Uterus (tissue), 4 donors: ENCODE data around the gene MED22. TPM values are rescaled to one million over a fixed set of nuclear protein-coding genes. Genes with fewer than 3 reads are reported as not detected.
"Not testable (repeated sequence)": the region's sequence is repeated elsewhere in the genome, so short reads cannot be mapped to it uniquely, and the experiment has no call there.

ENCODE experiments used
- DNase-seq, 2 donors: peaks; one replicate each; pipeline ENCODE4 v3.0.0-alpha.2; 2019 to 2020
- H3K27ac ChIP-seq, 2 donors: fragments of 200-600 bp; sonication (generic); 1 replicate in 1 of 2; 2 replicates in 1 of 2; pipeline ENCODE4 v1.5.1; 2016 to 2018
- H3K27me3 ChIP-seq, 2 donors: fragments of 200-600 bp; sonication (generic); one replicate each; pipeline ENCODE4 v1.5.1; 2018 to 2019; ENCODE audit warnings: control low read depth in 1 of 2
- H3K36me3 ChIP-seq, 2 donors: fragments of 200-600 bp; sonication (generic); one replicate each; pipeline ENCODE4 v1.5.1; 2019; ENCODE audit warnings: control low read depth in 1 of 2
- H3K4me1 ChIP-seq, 2 donors: fragments of 200-600 bp; sonication (generic); one replicate each; pipeline ENCODE4 v1.5.1; 2018 to 2019; ENCODE audit warnings: control low read depth in 1 of 2
- H3K4me3 ChIP-seq, 2 donors: fragments of 200-600 bp; sonication (generic); 1 replicate in 1 of 2; 2 replicates in 1 of 2; pipeline ENCODE4 v1.5.1; 2018 to 2019; ENCODE audit warnings: mild to moderate bottlenecking in 1 of 2
- H3K9me3 ChIP-seq, 2 donors: fragments of 200-600 bp; sonication (generic); one replicate each; pipeline ENCODE4 v1.5.1; 2019; ENCODE audit warnings: control low read depth in 1 of 2
- CTCF ChIP-seq, 4 experiments: fragments of 200-600 bp in 2 of 4; fragments of 450-650 bp in 2 of 4; sonication (generic) in 2 of 4; IDR thresholded peaks; one replicate each; pipeline ENCODE4 v1.5.1; 2016 to 2019; ENCODE audit warnings: antibody characterized with exemption in 4 of 4, mild to moderate bottlenecking in 2 of 4, moderate library complexity in 1 of 4
- POLR2A ChIP-seq, 2 donors: fragments of 450-650 bp; IDR thresholded peaks; one replicate each; pipeline ENCODE4 v1.6.1; 2016; ENCODE audit warnings: antibody characterized with exemption in 2 of 2, mild to moderate bottlenecking in 1 of 2, moderate library complexity in 1 of 2
- intact Hi-C: fragments of 100-400 bp; cut with DNase I; formaldehyde crosslinking; loops from one replicate; pipeline ENCODE4 v1.15.1; 2023; ENCODE audit warnings: low total_unique reads
- total RNA-seq, 4 donors: library from RNA; depleted of rRNA in 3 of 4; stranded (reverse); fragments of >200 nt in 3 of 4; gene quantifications; one replicate each; pipeline versions ENCODE4 v1.1.0 to v1.2.4, GENCODE V29; 2014 to 2023
- donor health status: DM: yes; HTN: yes; CAD: no.

The MED22 gene
- total RNA-seq, 4 donors from 2014 or later = 10.0 to 41.0 (median 30.9) TPM

GRCh38 chr9:133393399-133393798 lies 45.5 kb upstream of the MED22 start:
- TF ChIP-seq POLR2A (IDR thresholded peaks at IDR 0.05) (no peak), CTCF (IDR thresholded peaks at IDR 0.05) (no peak)
- H3K9me3 ChIP-seq = no peaks in the 10 kb centered on the region
- no peak for DNase-seq
- no peaks in the 10 kb centered on the region for H3K4me1 ChIP-seq
- H3K27me3 ChIP-seq = no peaks in the 10 kb centered on the region
- no peaks in the 10 kb centered on the region for H3K36me3 ChIP-seq
- intact Hi-C loops = no loop called here
- H3K27ac ChIP-seq = no peak overlapping the region
- H3K4me3 ChIP-seq = no peak overlapping the region

- H3K27me3 ChIP-seq, intact Hi-C loops, H3K36me3 ChIP-seq: not testable (repeated sequence)
Measured at GRCh38 chr9:133392308-133392707, 44.4 kb upstream of the MED22 start.

GRCh38 chr9:133391449-133391848 lies 43.5 kb upstream of the MED22 start:
- H3K9me3 ChIP-seq, H3K27ac ChIP-seq, intact Hi-C loops, DNase-seq, H3K27me3 ChIP-seq, H3K4me3 ChIP-seq, H3K4me1 ChIP-seq, H3K36me3 ChIP-seq: not testable (repeated sequence)

More at GRCh38 chr9:133392308-133392707, 44.4 kb upstream of the MED22 start:
- not testable (repeated sequence) for H3K9me3 ChIP-seq, H3K27ac ChIP-seq, H3K4me3 ChIP-seq, H3K4me1 ChIP-seq, DNase-seq

GRCh38 chr9:133390713-133391112 lies 42.8 kb upstream of the MED22 start:
- Histone ChIP-seq H3K4me3 (no peak overlapping the region), H3K4me1 (no peaks in the 10 kb centered on the region), H3K36me3 (no peaks in the 10 kb centered on the region), H3K27ac (no peak overlapping the region), H3K27me3 (no peaks in the 10 kb centered on the region), H3K9me3 (no peaks in the 10 kb centered on the region)
- no peak for TF ChIP-seq POLR2A (IDR thresholded peaks at IDR 0.05)
- TF ChIP-seq CTCF (IDR thresholded peaks at IDR 0.05) = no peak
- intact Hi-C loops = no loop called here
- no peak for DNase-seq

GRCh38 chr9:133389562-133389961 lies 41.6 kb upstream of the MED22 start:
- Histone ChIP-seq H3K4me3 (no peak overlapping the region), H3K36me3 (no peaks in the 10 kb centered on the region), H3K27ac (no peak overlapping the region), H3K27me3 (no peaks in the 10 kb centered on the region), H3K9me3 (no peaks in the 10 kb centered on the region), H3K4me1 (no peaks in the 10 kb centered on the region)
- TF ChIP-seq CTCF (IDR thresholded peaks at IDR 0.05) = no peak
- TF ChIP-seq POLR2A (IDR thresholded peaks at IDR 0.05) = no peak
- intact Hi-C loops = no loop called here
- no peak for DNase-seq

- intact Hi-C loops = no loop called here
- Histone ChIP-seq H3K4me1 (no peaks in the 10 kb centered on the region), H3K4me3 (no peak overlapping the region), H3K27me3 (no peaks in the 10 kb centered on the region), H3K27ac (no peak overlapping the region), H3K9me3 (no peaks in the 10 kb centered on the region), H3K36me3 (no peaks in the 10 kb centered on the region)
- TF ChIP-seq POLR2A (IDR thresholded peaks at IDR 0.05) (no peak), CTCF (IDR thresholded peaks at IDR 0.05) (no peak)
- no peak for DNase-seq
Measured at GRCh38 chr9:133389025-133389557, 41.2 kb upstream of the MED22 start.
